Natural killer cell (primary cell): ENCODE results near the gene SCMH1. TPM values are rescaled to one million over a fixed set of nuclear protein-coding genes. Genes with fewer than 3 reads are reported as not detected.

Experiments used
- ATAC-seq, 3 donors: fragments of 150-1000 bp in 2 of 3; fragments of 200-7000 bp in 1 of 3; cut with Tn5 transposase; 1 replicate in 1 of 3; 2 replicates in 2 of 3; pipeline ENCODE4 v1.10.0; 2021; ENCODE audit warnings: mild to moderate bottlenecking in 2 of 3, moderate library complexity in 2 of 3
- DNase-seq, 2 donors: peaks; one replicate each; pipeline versions ENCODE4 v3.0.0 to v3.0.0-alpha.2; 2013 to 2021; ENCODE audit warnings: mixed read lengths in 1 of 2
- H3K27ac ChIP-seq: one replicate; pipeline ENCODE4 v1.5.1; 2013; ENCODE audit warnings: mild to moderate bottlenecking, low read length
- H3K27me3 ChIP-seq: one replicate; pipeline ENCODE4 v1.6.1; 2013; ENCODE audit warnings: low read length; ENCODE audit not compliant: control insufficient read depth, insufficient read depth
- H3K36me3 ChIP-seq: one replicate; pipeline ENCODE4 v1.6.1; 2013; ENCODE audit warnings: low read length; ENCODE audit not compliant: control insufficient read depth, insufficient read depth
- H3K4me1 ChIP-seq: one replicate; pipeline ENCODE4 v1.6.1; 2013; ENCODE audit warnings: low read length; ENCODE audit not compliant: control insufficient read depth, insufficient read depth
- H3K4me3 ChIP-seq: one replicate; pipeline ENCODE4 v1.5.1; 2013; ENCODE audit warnings: low read length
- H3K9me3 ChIP-seq: one replicate; pipeline ENCODE4 v1.6.1; 2013; ENCODE audit warnings: low read length; ENCODE audit not compliant: control insufficient read depth, insufficient read depth
- H3K27ac Mint-ChIP-seq, 2 donors: one replicate each; pipeline ENCODE4 v1.8.0; 2022; ENCODE audit warnings: mild to moderate bottlenecking in 2 of 2, mixed read lengths in 2 of 2, moderate library complexity in 1 of 2
- H3K27me3 Mint-ChIP-seq, 2 donors: one replicate each; pipeline ENCODE4 v1.8.0; 2022; ENCODE audit warnings: low read depth in 2 of 2, mixed read lengths in 2 of 2
- H3K36me3 Mint-ChIP-seq: one replicate; pipeline ENCODE4 v1.8.0; 2022; ENCODE audit warnings: mixed read lengths
- H3K4me1 Mint-ChIP-seq, 2 donors: one replicate each; pipeline ENCODE4 v1.8.0; 2022; ENCODE audit warnings: mixed read lengths in 2 of 2
- H3K4me3 Mint-ChIP-seq: one replicate; pipeline ENCODE4 v1.8.0; 2022; ENCODE audit warnings: mild to moderate bottlenecking, moderate library complexity, mixed read lengths
- H3K9me3 Mint-ChIP-seq, 2 donors: one replicate each; pipeline ENCODE4 v1.8.0; 2022; ENCODE audit warnings: mixed read lengths in 2 of 2
- WGBS: methylation state at CpG from one replicate; pipeline ENCODE4 v1.1.7; 2013; ENCODE audit warnings: missing lambda C conversion rate; ENCODE audit not compliant: insufficient coverage; 5-methylcytosine and 5-hydroxymethylcytosine counted together
- intact Hi-C: fragments of 100-400 bp; cut with micrococcal nuclease; formaldehyde crosslinking; loops from one replicate; pipeline ENCODE4 v1.14.2; 2022
- total RNA-seq, 4 donors: library from RNA; stranded (reverse); fragments of 120-200 nt in 1 of 4; gene quantifications; one replicate each; pipeline versions ENCODE4 v1.2.3 to v1.2.4, GENCODE V29; 2013 to 2022
- TF ChIP-seq, protein P1 (sequence below): fragments of 200-600 bp; IDR thresholded peaks from one replicate; pipeline ENCODE4 v1.8.0; 2022; ENCODE audit warnings: antibody characterized with exemption

SCMH1 gene
- total RNA-seq, 3 donors from 2014 or later (not counting 1 experiment from before 2014, with no cell fraction given) = 8.3 to 10.2 (median 9.1) TPM

- Histone ChIP-seq H3K4me1 (peaks cover 17% of the 10 kb centered on the region), H3K9me3 (no peaks in the 10 kb centered on the region), H3K27me3 (no peaks in the 10 kb centered on the region), H3K4me3 (no peak overlapping the region), H3K27ac (no peak overlapping the region), H3K36me3 (peaks cover 43% of the 10 kb centered on the region)
- no CpG with 5 or more reads among the region's 1 CpG for WGBS
- no peak for DNase-seq
- intact Hi-C loops = no loop called here
- Mint-ChIP-seq H3K36me3 (peaks cover 10% of the 10 kb centered on the region), H3K27me3 (no peaks in the 10 kb centered on the region), H3K4me1 (peaks cover 13 to 25% of the 10 kb centered on the region in 2 donors), H3K9me3 (no peaks in the 10 kb centered on the region), H3K4me3 (no peak overlapping the region), H3K27ac (no peak overlapping the region)
- TF ChIP-seq, protein P1, sequence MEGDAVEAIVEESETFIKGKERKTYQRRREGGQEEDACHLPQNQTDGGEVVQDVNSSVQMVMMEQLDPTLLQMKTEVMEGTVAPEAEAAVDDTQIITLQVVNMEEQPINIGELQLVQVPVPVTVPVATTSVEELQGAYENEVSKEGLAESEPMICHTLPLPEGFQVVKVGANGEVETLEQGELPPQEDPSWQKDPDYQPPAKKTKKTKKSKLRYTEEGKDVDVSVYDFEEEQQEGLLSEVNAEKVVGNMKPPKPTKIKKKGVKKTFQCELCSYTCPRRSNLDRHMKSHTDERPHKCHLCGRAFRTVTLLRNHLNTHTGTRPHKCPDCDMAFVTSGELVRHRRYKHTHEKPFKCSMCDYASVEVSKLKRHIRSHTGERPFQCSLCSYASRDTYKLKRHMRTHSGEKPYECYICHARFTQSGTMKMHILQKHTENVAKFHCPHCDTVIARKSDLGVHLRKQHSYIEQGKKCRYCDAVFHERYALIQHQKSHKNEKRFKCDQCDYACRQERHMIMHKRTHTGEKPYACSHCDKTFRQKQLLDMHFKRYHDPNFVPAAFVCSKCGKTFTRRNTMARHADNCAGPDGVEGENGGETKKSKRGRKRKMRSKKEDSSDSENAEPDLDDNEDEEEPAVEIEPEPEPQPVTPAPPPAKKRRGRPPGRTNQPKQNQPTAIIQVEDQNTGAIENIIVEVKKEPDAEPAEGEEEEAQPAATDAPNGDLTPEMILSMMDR = no peak
- ATAC-seq = no peak
Observed at GRCh38 chr1:40983286-40983685, 258.8 kb downstream of the SCMH1 start.

DNA sequence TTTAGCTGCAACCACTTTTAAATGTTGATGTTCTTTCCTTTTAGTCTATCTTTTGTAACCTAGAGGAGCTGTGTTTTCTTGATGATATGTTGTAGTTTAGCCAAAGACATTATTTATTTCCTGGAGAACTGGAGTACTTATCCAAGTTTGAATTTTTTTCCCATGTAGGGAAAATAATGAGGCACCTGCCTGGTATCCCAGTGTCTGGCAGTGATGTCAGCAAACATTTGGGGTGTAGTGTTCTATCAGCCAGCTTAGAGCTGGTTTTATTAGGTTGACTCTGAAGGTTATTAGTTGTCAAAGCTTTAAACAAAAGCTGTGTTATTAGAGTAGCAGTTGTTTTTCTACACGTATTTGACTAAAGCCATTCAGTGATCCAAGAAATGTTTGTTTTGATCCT lies 259.4 kb downstream of the SCMH1 start:
- peaks cover 38% of the 10 kb centered on the region for H3K36me3 ChIP-seq
- TF ChIP-seq, protein P1 = no peak
- H3K27ac Mint-ChIP-seq = no peak overlapping the region
- no peaks in the 10 kb centered on the region for H3K27me3 ChIP-seq
- intact Hi-C loops = no loop called here
- H3K27ac ChIP-seq = no peak overlapping the region
- H3K9me3 ChIP-seq = no peaks in the 10 kb centered on the region
- no peak for ATAC-seq
- no peaks in the 10 kb centered on the region for H3K27me3 Mint-ChIP-seq
- peaks cover 13 to 25% of the 10 kb centered on the region in 2 donors for H3K4me1 Mint-ChIP-seq
- peaks cover 17% of the 10 kb centered on the region for H3K4me1 ChIP-seq
- DNase-seq = no peak
- H3K36me3 Mint-ChIP-seq = peaks cover 8% of the 10 kb centered on the region
- no peak overlapping the region for H3K4me3 Mint-ChIP-seq
- no peaks in the 10 kb centered on the region for H3K9me3 Mint-ChIP-seq
- WGBS = 81% methylated on average over 1 of the region's 1 CpG
- no peak overlapping the region for H3K4me3 ChIP-seq

- H3K36me3 ChIP-seq = peaks cover 29% of the 10 kb centered on the region
- Mint-ChIP-seq H3K4me3 (peak overlapping the region; percentile 35), H3K4me1 (peaks cover 13 to 25% of the 10 kb centered on the region in 2 donors), H3K36me3 (peaks cover 8% of the 10 kb centered on the region), H3K9me3 (no peaks in the 10 kb centered on the region), H3K27ac (peak overlapping the region in 1 of 2 donors; percentile 89), H3K27me3 (no peaks in the 10 kb centered on the region)
- TF ChIP-seq, protein P1 = no peak
- intact Hi-C loops = no loop called here
- H3K9me3 ChIP-seq = no peaks in the 10 kb centered on the region
- DNase-seq (no peak), ATAC-seq (no peak)
- H3K27me3 ChIP-seq = no peaks in the 10 kb centered on the region
- no peak overlapping the region for H3K4me3 ChIP-seq
- 91% methylated on average over 12 of the region's 14 CpGs for WGBS
- H3K4me1 ChIP-seq = peaks cover 17% of the 10 kb centered on the region
- H3K27ac ChIP-seq = no peak overlapping the region
Observed at GRCh38 chr1:40981691-40982448, 260.2 kb downstream of the SCMH1 start.
